Fibroblast of skin of left quadriceps (primary cell): ENCODE measurements around the gene INHA.

Source experiments
- DNase-seq, 2 experiments: peaks; one replicate each; pipeline ENCODE4 v3.0.0-alpha.2; 2013; ENCODE audit warnings: low read depth in 2 of 2

The INHA gene

DNA sequence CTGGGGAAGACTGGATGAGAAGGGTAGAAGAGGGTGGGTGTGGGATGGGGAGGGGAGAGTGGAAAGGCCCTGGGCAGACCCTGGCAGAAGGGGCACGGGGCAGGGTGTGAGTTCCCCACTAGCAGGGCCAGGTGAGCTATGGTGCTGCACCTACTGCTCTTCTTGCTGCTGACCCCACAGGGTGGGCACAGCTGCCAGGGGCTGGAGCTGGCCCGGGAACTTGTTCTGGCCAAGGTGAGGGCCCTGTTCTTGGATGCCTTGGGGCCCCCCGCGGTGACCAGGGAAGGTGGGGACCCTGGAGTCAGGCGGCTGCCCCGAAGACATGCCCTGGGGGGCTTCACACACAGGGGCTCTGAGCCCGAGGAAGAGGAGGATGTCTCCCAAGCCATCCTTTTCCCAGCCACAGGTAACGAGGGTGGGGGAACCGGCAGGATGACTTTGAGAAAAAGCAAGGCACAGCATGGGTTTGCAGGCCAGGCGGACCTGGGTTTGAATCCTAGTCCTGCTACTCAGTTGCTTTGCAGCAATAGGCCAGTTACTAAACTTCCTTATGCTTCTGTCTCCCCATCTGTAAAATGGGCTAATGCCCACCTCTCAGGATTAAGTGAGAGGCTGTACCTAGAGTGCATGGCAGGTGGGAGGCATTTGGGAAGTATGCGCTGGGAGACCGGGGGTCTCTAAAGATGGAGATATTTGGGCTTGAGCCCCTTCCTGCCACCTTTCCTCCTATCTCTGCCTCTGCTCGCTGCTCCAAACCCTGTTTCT lies at the start of gene INHA:
TSS of gene INHA (plus strand) at position 74 of the 765 bp plus-strand sequence. CDS start at position 139, 65 bp downstream.
- DNase-seq = no peak

DNA sequence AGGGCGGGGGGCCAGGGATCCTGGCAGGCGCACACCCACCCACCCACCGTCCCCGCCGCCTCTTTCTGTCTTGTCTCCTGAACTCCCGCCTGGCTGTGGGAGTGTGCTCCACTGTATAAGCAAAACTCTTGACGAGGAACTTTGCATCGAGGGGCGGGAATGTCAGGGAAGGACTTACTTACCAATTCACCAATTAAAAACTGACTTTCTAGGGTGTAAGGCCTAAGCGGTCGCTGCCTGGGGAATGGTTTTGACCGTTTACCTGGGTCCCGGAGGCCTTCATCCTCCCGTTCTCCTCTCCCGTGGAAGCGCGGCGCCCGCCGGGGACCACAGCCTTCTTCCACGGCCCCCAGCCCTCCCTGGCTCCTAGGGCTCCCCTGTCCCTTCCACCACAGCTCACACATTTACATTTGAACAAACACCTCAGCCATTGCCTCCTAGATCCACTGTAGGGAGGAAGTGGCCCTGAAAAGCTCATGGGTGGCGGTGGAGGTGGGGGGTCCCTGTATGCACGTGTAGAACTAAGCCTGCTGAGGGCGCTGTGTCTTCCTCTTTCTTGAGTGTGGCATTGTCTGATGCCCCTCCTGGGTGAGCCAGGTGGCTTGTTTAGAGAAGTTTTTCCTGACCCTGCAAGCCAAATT lies 49.0 kb upstream of the INHA start:
- no peak for DNase-seq

- DNase-seq = no peak
Measured at GRCh38 chr2:219524817-219525216, 47.3 kb upstream of the INHA start.

GRCh38 chr2:219525533-219526232 lies 46.4 kb upstream of the INHA start:
- no peak for DNase-seq

DNA sequence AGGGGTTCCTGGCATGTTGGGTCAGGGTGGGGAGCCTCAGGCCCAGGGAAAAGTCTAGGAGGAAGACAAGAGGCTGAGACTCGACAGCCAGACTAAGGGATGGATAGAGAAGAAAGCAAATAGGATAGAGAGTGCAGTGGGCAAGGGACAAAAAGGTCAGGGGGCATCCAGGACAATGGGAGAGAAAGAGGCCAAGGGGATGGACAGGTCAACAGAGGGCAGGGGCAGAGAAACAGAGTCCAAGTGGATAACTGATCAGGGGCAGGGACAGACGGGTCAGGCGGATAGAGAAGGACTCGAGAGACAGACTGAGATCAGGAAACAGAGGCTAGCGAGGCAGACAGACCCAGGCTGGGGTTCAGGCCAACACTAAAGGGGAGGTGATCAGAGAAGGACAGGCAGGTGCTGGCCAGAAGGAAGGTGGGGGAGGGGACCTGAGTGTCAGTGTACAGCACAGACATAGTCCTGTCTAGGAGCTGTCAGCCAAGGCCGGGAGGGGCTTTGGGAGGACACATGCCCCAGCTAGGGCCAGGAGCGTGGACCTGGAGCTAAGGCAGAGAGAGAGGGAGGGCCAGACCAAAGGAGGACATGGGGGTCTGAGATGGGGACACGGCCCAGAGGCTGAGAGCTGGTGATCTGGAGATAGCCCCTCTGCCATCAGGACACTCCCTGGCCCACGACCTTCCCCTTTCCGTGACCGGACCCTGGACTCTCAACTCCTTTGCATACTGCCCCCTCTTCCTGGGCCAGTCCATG lies 45.6 kb upstream of the INHA start:
- no peak for DNase-seq

DNA sequence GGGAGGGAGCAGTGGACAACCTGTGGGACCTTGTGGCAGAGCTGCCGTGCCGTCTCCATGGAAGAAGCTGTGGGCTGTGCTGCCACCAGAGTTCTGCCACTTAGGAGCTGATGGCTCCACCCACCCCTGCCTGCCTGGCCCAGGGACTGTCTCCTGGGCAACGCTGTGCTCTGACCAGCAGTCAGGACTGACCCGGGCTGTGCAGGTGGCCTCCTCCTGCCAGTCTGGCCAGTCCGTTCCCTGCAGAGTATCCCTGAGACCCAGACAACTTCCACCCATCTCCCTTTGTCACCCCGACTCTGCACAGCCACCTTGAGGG lies 45.1 kb upstream of the INHA start:
- DNase-seq = no peak

- no peak for DNase-seq
Measured at GRCh38 chr2:219527472-219527871, 44.6 kb upstream of the INHA start.

DNA sequence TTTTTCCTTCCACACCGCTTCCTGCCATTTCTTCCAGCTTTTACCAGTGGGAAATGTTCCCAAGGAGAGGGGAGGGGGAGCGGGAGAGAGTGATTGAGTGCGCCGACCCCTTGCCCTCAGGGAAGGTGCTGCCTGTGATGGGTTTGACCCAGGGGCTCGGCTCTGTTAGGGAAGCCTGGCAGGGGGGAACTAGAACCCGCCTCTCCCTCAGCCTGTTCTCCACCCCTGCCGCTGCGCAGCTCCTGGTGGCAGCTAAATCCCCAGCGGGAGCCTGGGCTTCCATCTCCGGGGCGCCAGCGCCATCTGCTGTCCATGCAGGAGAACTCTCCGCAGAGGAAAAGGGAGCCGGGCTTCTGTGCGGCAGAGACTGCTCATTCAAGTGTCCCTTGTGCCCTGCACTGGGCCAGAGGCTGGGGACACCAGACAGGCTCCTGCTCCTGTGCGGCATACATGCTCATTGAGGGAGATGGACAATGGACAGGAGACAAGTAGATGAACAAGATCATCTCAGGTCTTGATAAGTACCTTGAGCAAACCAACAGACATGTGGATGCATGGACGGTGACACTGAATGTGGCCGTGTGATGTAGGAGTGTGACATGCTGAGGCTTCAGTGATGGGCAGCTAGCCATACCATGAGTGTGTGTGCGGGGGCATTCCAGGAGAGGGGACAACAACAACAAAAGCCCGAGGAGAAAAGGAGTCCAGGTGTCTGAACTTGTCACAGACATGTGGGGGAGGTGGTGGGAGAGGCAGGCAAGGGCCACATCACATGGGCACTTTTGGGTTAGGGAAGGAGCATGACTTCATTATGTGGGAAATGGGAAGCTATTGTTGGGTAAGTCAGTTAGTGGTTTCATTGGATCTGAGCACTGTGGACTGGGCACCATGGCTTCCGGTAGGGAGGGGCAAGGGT lies 41.8 kb upstream of the INHA start:
- peak; percentile 51 to 60 for DNase-seq

- no peak for DNase-seq
Measured at GRCh38 chr2:219531639-219532377, 40.3 kb upstream of the INHA start.

DNA sequence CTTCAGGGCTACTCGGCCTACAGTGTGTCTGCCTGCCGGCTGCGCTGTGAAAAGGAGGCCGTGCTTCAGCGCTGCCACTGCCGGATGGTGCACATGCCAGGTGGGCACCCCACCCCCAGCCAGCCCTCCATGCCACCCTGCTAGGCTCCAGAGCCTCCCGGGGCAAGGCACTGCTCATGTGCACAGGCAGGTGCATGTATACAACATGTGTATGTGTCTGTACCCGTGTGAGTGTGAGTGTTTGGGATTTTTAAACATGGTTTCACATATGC lies 39.8 kb upstream of the INHA start:
- DNase-seq = no peak

- DNase-seq = no peak
Measured at GRCh38 chr2:219533930-219534661, 38.0 kb upstream of the INHA start.

GRCh38 chr2:219536425-219536824 lies 35.7 kb upstream of the INHA start:
- DNase-seq = no peak

DNA sequence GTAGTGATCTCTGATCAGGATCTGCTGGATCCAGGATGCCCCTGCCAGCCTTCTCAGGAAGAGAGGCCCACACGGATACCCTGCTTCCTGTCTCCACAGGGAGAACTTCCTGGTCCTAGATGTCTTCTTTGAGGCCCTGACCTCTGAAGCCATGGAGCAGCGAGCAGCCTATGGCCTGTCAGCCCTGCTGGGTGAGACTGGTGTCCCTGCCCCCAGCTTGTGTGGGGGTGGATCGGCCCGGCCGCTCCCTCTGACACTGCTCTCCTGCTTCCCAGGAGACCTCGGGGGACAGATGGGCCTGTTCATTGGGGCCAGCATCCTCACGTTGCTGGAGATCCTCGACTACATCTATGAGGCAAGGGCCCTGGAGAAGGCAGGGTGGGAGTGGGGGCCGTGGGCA lies 35.1 kb upstream of the INHA start:
- DNase-seq = no peak

GRCh38 chr2:219537657-219538488 lies 34.2 kb upstream of the INHA start:
- no peak for DNase-seq

DNA sequence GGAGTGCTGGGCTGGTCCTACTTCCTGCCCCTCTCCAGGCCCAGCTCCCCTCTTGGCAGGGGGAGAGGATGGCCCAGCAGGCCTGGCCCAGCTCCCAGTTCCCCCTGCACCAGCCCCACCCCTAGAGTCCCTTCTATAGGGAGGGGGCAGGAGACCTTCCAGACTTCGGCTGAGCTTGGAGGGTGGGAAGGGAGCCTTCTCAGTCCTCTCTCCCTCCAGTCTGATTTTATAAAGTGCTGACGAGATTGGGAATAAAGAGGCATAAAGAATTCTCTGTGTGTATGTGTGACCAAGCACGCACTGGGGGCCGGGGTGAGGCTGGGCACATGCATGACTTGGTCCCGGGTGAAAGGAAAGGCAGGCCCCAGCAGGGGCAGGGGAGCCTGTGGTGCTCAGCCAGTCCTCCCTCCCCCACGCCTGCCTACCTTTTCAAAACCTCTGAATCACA lies 33.6 kb upstream of the INHA start:
- no peak for DNase-seq

DNA sequence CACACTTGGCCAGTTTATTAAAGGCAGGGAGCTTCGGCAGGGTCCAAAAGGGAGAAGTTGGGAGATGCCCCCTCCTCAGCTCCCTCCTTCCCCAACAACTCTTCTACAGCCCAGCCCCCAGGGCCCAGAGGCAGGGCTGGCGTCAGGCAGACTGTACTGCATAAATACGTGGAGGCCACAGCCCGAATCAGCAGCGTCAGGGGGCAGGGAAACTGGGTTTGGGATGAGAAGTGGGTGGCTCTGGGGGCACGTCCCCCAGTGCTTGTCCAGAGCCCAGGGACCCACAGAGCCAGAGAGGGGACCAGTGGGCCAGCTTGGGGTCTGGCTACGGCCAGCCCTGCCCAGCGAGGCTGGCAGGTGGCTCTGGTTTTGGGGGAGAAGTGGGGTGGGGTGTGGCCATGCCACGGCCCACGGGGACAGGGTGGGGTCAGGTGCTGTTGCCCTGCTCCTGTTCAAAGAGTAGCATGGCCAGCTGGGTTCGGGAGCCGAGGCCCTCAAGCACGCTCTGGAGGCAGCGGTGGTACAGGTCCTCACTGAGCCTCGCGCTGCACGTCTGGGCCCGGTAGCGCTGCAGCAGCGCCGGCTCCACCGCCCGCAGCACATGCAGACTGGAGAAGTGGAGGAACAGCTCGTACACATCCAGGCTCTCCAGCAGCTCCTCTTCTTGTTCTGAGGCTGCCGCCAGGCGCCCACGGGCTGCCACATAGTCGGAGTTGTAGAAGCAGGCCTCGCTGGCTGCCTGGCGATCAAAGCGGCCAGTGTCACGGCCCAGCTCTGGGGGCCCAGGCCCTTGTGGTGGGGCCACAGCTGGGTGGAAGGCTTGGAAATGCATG lies 32.9 kb upstream of the INHA start:
- no peak for DNase-seq

GRCh38 chr2:219539926-219540678 lies 32.0 kb upstream of the INHA start:
- no peak for DNase-seq
